ENCODE data around the gene MCHR1.
"Not testable (repeated sequence)": the region's sequence is repeated elsewhere in the genome, so short reads cannot be mapped to it uniquely, and the experiment has no call there.

MCHR1 gene

GRCh38 chr22:40691532-40691931 is 12.2 kb downstream of the MCHR1 start:
- no peak for DNase-seq

- no peak for DNase-seq
These were observed 15.1 kb downstream of the MCHR1 start for GRCh38 chr22:40694411-40694810.

DNA sequence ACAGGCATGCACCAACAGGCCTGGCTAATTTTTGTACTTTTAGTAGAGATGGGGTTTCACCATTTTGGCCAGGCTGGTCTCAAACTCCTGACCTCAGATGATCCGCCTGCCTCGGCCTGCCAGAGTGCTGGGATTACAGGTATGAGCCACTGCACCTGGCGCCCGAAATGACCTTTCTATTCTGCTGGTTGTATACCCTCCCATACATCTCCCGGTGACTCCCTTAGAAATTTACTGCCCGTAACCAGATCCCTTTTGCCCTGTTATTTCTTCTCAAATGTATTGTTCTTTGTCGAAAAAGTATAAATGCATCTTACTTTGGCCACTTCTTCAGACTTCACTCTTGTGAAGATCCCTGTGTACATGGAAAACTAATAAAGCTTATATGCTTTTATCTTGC is 22.0 kb downstream of the MCHR1 start:
- DNase-seq, result no peak

- DNase-seq, result no peak
These were observed 23.9 kb downstream of the MCHR1 start for GRCh38 chr22:40703174-40703573.

DNA sequence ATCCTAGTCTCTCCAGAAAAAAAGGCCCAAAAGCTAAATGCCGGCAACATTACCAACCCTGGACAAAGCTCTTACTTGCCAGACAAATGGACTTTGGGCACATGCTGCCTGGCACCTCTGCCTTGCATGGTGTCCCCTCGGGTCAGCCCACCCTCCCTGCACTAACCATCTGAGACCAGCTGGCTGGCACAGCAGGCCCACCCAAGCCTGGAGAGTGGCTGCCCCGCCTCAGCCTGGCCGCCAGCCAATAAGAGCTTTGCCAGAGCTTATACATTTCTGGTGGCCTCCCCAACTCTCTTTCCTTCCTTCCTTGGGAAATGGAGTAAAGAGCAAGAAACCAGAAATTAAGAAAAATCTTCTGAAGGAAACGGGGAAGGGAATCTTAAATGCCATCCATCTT is 24.5 kb downstream of the MCHR1 start:
- no peak for DNase-seq

DNA sequence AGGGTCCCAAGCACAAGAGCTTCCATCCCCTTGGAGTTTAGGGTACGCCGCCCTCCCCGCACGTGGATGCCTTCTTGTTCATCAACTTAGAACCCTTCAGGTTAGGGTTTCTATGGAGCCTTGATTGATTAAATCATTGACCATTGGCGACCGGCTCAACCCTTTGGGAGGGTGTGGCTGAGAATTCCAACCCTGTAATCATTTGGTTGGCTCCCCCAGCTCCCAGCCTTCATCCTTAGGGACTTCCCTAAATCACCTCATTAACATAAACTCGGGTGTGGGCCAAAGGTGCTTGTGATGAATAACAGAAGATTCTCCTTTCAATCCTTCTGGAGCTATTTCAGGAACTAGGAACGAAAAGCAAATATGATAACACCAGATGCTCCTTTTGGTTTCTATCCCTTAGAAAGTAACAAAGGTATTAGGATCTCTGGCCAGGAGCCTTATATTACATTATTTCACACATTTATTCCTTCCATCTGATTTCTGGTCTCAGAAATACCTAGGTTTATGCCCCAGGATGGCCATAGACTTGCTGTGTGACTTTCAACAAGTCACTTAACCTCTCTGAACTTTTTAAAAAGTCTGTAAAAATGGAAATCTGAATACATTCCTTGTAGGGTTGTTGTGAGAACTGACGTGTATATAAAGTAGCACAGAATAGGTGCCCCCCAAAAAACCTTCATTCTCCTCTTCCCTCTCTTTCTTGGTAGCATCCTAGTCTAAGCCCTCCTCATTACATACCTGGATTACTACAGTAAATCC is 26.8 kb downstream of the MCHR1 start:
- no peak for DNase-seq

DNA sequence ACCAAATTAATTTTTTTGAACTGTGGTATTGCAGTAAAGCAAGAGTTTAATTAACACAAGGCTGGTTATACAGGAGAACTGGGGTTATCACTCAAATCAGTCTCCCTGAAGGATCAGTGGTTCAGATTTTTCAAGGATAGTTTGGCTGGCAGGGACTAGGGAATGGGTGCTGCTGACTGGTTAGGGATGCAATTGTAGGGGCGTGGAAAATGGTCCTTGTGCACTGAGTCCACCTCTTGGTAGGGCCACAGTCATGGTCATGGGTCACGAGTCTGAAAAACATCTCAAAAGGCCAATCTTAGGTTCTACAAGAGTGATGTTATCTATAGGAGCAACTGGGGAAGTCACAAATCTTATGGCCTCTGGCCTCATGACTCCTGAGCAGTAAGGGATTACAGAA is 27.9 kb downstream of the MCHR1 start:
- DNase-seq, result no peak

GRCh38 chr22:40708177-40708576 is 28.9 kb downstream of the MCHR1 start:
- DNase-seq, result no peak

DNA sequence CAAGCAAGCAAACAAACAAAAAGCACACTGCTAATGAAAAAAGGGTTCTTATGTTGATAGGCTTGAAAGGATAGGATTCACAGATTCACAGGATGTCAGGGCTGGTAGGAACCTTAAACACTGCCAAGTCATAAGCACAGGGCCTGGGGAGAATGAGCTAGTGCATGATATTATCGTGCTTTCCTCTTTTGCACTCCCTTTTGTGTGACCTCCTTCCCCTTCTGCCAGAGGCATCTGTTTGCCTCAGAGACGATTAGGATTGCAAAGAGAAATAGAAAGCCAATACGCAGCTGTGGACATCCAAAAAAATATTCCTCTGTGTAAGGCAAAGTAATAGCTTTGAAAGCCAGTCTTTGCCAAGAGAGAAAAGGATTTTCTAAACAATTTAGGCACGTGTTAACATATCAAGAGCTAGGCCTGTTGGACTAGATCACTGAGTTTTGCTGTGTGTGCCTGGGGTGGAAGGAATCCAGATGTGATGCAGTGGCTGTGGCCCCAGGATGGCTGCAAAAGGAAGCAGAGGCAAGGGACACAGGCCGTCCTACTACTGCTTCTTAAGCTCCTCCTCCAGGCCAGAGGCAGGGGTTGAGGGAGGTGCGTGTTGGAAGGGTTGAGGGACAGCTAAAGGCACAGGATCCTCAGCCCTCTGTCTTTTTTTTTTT is 30.6 kb downstream of the MCHR1 start:
- no peak for DNase-seq

DNA sequence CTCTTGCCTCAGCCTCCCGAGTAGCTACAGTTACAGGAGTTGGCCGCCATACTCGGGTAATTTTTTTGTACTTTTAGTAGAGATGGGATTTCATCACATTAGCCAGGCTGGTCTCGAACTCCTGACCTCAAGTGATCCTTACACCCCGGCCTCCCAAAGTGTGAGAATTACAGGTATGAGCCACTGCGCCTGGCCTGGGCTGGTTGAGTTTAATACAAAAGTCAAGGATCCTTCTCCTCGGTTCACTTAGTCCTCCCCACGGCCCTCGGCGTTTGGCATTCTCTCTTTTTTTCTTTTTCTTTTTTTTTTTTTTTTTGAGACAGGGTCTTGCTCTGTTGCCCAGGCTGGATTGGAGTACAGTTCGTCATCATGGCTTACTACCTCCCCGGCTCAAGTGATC is 33.0 kb downstream of the MCHR1 start:
- DNase-seq, result no peak

- DNase-seq, result no peak
These were observed 35.4 kb downstream of the MCHR1 start for GRCh38 chr22:40714499-40715337.

DNA sequence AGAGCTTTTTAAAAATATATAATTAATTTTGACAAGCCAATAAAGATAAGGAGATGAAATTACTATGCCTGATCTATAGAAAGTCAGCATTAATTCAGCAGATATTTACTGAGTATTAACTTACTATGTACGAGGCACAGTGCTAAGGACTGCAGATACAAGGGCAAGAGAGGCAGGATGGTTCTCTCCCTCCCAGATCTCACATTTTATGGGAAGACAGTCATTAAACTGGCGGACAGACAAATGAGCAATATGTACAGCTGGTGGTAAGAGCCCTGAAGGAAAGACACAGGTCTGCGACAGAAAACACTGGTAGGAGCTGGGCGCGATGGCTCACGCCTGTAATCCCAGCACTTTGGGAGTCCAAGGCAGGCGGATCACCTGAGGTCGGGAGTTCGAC is 36.8 kb downstream of the MCHR1 start:
- DNase-seq, result no peak

DNA sequence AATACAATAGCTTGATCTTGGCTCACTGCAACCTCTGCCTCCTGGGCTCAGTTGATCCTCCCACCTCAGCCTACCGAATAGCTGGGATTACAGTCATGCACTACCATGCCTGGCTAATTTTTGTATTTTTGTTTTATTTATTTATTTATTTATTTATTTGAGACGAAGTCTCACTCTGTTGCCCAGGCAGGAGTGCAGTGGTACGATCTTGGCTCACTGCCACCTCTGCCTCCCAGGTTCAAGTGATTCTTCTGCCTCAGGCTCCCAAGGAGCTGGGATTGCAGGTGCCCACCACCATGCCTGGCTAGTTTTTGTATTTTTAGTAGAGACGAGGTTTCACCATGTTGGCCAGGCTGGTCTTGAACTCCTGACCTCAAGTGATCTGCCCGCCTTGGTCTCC is 38.4 kb downstream of the MCHR1 start:
- DNase-seq, result not testable (repeated sequence)

DNA sequence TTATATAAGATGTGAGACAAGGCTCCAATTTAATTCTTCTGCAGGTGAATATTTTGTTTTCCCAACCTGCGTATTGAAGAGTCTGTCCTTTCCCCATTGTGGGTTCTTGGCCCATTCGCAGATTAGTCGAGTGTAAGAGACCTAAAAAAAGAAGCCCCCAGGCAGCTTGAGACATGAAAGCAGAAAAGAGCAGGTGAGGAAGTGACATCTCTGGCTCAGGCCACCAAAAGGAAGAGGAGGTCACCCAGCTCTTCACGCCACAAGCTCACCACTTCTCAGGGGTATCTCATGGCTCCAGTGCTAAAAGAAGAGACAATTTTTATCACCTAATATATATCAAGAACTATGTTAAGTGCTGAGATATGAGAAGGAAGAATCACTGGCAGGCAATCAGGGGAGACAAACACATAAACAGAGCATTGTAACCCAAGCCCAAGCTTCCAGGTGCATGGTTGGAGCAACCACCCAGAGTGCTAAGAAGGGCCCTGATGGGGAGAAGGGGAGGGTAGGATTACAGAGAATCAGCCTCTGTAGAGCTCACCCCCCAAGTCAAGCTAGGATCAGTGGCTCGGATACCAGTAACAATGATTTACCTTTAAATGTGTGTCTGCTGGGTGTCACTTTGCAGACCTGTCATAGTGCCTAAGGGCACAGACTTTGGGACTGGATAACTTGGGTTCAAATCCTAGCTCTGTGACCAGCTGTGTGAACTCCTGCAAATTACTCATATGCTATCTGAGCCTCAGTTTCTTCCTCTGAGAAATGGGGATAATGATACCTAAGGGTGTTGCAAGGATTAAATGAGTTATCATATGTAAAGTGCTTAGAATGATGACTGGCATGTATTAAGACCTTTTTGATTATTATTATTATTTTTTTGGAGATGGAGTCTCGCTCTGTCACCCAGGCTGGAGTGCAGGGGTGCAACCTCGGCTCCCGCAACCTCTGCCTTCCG is 39.2 kb downstream of the MCHR1 start:
- DNase-seq, result no peak

- DNase-seq, result no peak
These were observed 40.3 kb downstream of the MCHR1 start for GRCh38 chr22:40719599-40719998.

DNA sequence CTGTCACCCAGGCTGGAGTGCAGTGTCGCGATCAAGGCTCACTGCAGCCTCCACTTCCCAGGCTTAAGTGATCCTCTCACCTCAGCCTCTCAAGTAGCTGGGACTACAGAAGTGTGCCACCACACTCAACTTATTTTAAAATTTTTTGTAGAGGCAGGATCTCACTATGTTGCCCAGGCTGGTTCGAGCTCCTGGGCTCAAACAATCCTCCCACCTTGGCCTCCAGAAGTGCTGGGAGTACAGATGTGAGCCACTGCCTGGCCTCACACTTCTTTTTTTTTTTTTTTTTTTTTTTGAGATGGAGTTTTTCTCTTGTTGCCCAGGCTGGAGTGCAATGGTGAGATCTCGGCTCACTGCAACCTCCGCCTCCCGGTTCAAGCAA is 40.9 kb downstream of the MCHR1 start:
- not testable (repeated sequence) for DNase-seq

GRCh38 chr22:40720538-40721256 is 41.4 kb downstream of the MCHR1 start:
- no peak for DNase-seq

- DNase-seq, result no peak
These were observed 42.0 kb downstream of the MCHR1 start for GRCh38 chr22:40721266-40721665.

DNA sequence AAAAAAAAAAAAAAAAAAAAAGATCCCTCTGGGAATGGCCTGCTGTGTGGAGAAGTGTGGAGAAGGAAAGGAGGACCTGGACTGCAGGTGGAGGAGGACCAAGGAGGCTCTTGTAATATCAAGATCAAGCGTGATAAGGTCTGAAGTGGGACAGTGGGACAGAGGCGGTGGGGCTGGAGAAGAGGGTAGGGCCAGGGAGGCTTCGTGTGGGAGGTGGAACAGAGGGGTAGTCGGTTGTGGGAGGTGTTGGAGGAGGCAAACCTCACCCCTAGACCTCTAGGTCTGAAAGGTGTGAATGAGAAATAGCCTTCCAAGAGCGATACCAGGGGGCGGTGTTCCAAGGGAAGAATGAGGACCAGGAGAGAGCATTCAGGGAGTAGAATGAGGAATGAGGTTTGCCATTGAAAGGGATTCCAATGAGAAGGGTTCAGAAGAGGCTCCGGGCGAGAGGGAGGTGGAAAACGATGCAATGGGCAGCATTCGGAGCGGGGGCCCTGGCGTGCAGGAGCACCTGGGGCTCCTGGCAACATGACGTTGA is 44.2 kb downstream of the MCHR1 start:
- no peak for DNase-seq

DNA sequence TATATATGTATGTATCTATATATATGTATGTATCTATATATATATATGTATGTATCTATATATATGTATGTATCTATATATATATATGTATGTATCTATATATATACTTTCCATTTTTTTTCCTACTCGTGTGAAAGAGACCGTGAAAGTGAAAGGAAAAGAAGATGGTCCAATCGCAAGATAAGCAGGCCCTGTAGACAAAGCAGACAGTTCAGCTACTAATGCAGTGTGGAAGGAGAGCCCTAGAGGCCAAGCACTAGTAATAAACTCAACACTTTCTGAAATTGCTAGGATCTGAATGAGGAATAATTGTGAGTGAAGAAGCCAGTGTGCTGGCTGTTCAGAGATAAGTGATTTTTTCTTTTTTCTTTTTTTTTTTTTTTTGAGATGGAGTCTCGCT is 47.2 kb downstream of the MCHR1 start:
- peak in 2 of 5 donors; percentile 10 to 67 for DNase-seq

Data from T-helper 1 cell (primary cell).